Endothelial cell (in vitro differentiated cells): Measurements from ENCODE around the gene ECM1. TPM values are rescaled to one million over a fixed set of nuclear protein-coding genes. Genes with fewer than 3 reads are reported as not detected.

Experiments
- DNase-seq: peaks from one replicate; pipeline ENCODE4 v3.0.0; 2021; ENCODE audit warnings: low spot score
- H3K27ac Mint-ChIP-seq: one replicate; pipeline ENCODE4 v1.8.0; 2021; ENCODE audit warnings: mixed read lengths, inconsistent platforms; ENCODE audit not compliant: unreplicated experiment
- H3K27me3 Mint-ChIP-seq: one replicate; pipeline ENCODE4 v1.8.0; 2021; ENCODE audit warnings: mild to moderate bottlenecking, moderate library complexity, mixed read lengths, inconsistent platforms; ENCODE audit not compliant: unreplicated experiment
- H3K36me3 Mint-ChIP-seq: one replicate; pipeline ENCODE4 v1.8.0; 2021; ENCODE audit warnings: mild to moderate bottlenecking, low read depth, mixed read lengths, inconsistent platforms; ENCODE audit not compliant: unreplicated experiment
- H3K4me1 Mint-ChIP-seq: one replicate; pipeline ENCODE4 v1.8.0; 2021; ENCODE audit warnings: mild to moderate bottlenecking, mixed read lengths, inconsistent platforms; ENCODE audit not compliant: unreplicated experiment
- H3K4me3 Mint-ChIP-seq: one replicate; pipeline ENCODE4 v1.8.0; 2021; ENCODE audit warnings: mild to moderate bottlenecking, mixed read lengths, inconsistent platforms; ENCODE audit not compliant: unreplicated experiment
- H3K9me3 Mint-ChIP-seq: one replicate; pipeline ENCODE4 v1.8.0; 2021; ENCODE audit warnings: mixed read lengths, inconsistent platforms; ENCODE audit not compliant: unreplicated experiment
- CTCF ChIP-seq: fragments of 200-600 bp; sonication (generic); IDR thresholded peaks from one replicate; pipeline ENCODE4 v1.5.0; 2021; ENCODE audit warnings: antibody characterized with exemption; ENCODE audit not compliant: unreplicated experiment
- total RNA-seq: library from RNA; stranded (reverse); fragmentation: NEBNext Ultra II Directional; extraction: Animal tissue kit (Norgen Biotek cat#: 25700); gene quantifications from one replicate; pipeline ENCODE4 v1.2.1, GENCODE V29; 2021; ENCODE audit not compliant: unreplicated experiment

Gene ECM1
- total RNA-seq, 1 donor from 2014 or later: 637 TPM

- Mint-ChIP-seq H3K27me3 (peaks cover 24% of the 10 kb centered on the region), H3K9me3 (no peaks in the 10 kb centered on the region), H3K36me3 (peaks cover 5% of the 10 kb centered on the region), H3K4me3 (no peak overlapping the region), H3K27ac (no peak overlapping the region), H3K4me1 (peaks cover 3% of the 10 kb centered on the region)
- no peak for TF ChIP-seq CTCF
- no peak for DNase-seq
These were observed 45.0 kb downstream of the ECM1 start for GRCh38 chr1:150552911-150553289.

DNA sequence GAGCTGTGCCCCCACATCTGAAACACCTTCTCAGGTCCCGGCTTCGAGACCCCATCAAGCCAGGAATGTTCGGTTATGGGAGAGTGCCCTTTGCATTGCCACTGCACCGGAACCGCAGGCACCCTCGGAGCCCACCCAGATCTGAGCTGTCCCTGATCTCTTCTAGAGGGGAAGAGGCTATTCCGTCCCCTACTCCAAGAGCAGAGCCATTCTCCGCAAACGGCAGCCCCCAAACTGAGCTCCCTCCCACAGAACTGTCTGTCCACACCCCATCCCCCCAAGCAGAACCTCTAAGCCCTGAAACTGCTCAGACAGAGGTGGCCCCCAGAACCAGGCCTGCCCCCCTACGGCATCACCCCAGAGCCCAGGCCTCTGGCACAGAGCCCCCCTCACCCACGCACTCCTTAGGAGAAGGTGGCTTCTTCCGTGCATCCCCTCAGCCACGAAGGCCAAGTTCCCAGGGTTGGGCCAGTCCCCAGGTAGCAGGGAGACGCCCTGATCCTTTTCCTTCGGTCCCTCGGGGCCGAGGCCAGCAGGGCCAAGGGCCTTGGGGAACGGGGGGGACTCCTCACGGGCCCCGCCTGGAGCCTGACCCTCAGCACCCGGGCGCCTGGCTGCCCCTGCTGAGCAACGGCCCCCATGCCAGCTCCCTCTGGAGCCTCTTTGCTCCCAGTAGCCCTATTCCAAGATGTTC, 45.6 kb downstream of the ECM1 start:
- Mint-ChIP-seq H3K27me3 (peaks cover 22% of the 10 kb centered on the region), H3K36me3 (peaks cover 5% of the 10 kb centered on the region), H3K4me1 (peaks cover 1% of the 10 kb centered on the region), H3K9me3 (no peaks in the 10 kb centered on the region), H3K27ac (no peak overlapping the region), H3K4me3 (no peak overlapping the region)
- TF ChIP-seq CTCF: no peak
- no peak for DNase-seq

DNA sequence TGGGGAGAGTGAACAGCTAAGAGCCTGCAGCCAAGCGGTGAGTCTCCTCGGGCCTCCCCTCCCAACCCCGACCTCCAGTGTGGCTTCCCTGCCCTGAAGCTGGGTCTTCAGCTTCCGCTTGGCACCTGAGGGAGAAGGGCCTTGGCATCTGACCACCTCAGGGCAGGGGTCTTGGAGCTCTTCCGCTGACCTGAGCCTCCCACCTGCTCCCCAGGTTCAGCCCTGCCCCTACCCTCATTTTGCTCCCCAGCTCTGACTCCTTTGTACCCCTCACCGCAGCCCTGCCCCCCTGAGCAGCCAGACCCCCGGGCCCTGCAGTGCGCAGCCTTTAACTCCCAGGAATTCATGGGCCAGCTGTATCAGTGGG, 46.2 kb downstream of the ECM1 start:
- no peak for DNase-seq
- Mint-ChIP-seq H3K36me3 (peaks cover 5% of the 10 kb centered on the region), H3K4me3 (no peak overlapping the region), H3K9me3 (no peaks in the 10 kb centered on the region), H3K27ac (no peak overlapping the region), H3K27me3 (peaks cover 21% of the 10 kb centered on the region), H3K4me1 (no peaks in the 10 kb centered on the region)
- no peak for TF ChIP-seq CTCF

DNA sequence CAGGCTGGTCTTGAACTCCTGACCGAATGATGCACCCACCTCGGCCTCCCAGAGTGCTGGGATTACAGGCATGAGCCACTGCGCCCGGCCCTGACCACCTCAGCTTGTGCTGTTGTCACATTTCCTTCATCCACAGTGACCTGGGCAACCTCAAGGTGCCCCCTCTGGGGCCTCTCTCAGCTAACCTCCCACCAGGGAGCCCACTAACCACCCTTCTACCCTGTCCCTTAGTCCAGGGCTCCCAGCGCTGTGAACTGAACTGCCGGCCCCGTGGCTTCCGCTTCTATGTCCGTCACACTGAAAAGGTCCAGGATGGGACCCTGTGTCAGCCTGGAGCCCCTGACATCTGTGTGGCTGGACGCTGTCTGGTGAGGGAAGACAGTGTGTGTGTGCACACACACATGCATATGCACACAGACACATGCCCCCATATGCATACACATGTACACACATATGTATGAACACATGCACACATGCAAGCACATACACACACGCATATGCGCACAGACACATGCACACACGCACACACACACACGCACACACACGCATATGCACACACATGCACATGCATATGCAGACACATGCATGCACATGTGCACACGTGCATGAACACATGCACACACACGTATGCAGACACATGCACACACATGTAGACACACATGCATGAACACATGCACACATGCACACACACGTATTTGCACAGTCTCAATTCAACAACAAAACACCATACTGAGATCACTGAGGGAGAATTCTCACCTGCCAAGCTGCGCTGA, 47.5 kb downstream of the ECM1 start:
- Mint-ChIP-seq H3K4me1 (peaks cover 11% of the 10 kb centered on the region), H3K36me3 (peaks cover 5% of the 10 kb centered on the region), H3K9me3 (no peaks in the 10 kb centered on the region), H3K27me3 (peaks cover 19% of the 10 kb centered on the region), H3K27ac (no peak overlapping the region), H3K4me3 (peak overlapping the region; percentile 59)
- no peak for DNase-seq
- TF ChIP-seq CTCF: no peak
